Measurements from ENCODE around the gene LIPE.

GRCh38 chr19:42380155-42380554 lies 47.0 kb downstream of the LIPE start:
- TF ChIP-seq POLR2A (IDR thresholded peaks at IDR 0.05) (no peak), CTCF (IDR thresholded peaks at IDR 0.05) (no peak), EP300 (IDR thresholded peaks at IDR 0.05) (no peak), POLR2AphosphoS5 (IDR thresholded peaks at IDR 0.05) (no peak)
